Tibial nerve (tissue), 4 donors: ENCODE data around the gene NT5C3A.

Experiments used
- CTCF ChIP-seq, 5 experiments: fragments of 200-600 bp in 3 of 5; fragments of 450-650 bp in 2 of 5; sonication (generic) in 3 of 5; IDR thresholded peaks; one replicate each; pipeline ENCODE4 v1.5.1; 2016 to 2019; ENCODE audit warnings: antibody characterized with exemption in 5 of 5, mild to moderate bottlenecking in 3 of 5, moderate library complexity in 2 of 5
- EP300 ChIP-seq, 2 donors: sonication (generic); formaldehyde crosslinking; IDR thresholded peaks; one replicate each; pipeline ENCODE4 v1.6.1; 2017; ENCODE audit warnings: antibody characterized with exemption in 2 of 2, mild to moderate bottlenecking in 1 of 2

GRCh38 chr7:33048704-33049103, 13.9 kb downstream of the NT5C3A start:
- TF ChIP-seq CTCF (IDR thresholded peaks at IDR 0.05) (no peak), EP300 (IDR thresholded peaks at IDR 0.05) (no peak)
